GM21515 (cell line): ENCODE data around the gene PRKCQ.
"Not testable (repeated sequence)": the region's sequence is repeated elsewhere in the genome, so short reads cannot be mapped to it uniquely, and the experiment has no call there.

Experiments
- ATAC-seq: cut with Tn5 transposase; IDR thresholded peaks from one replicate; pipeline ENCODE4 v1.9.1; 2021; ENCODE audit not compliant: unreplicated experiment

The PRKCQ gene

GRCh38 chr10:6463366-6463765 is 116.7 kb downstream of the PRKCQ start:
- no peak for ATAC-seq

- ATAC-seq = no peak
Observed at GRCh38 chr10:6461961-6462360, 118.1 kb downstream of the PRKCQ start.

GRCh38 chr10:6460861-6461409 is 119.1 kb downstream of the PRKCQ start:
- no peak for ATAC-seq

- no peak for ATAC-seq
Observed at GRCh38 chr10:6458814-6459213, 121.3 kb downstream of the PRKCQ start.

GRCh38 chr10:6457376-6457775 is 122.7 kb downstream of the PRKCQ start:
- no peak for ATAC-seq

GRCh38 chr10:6456067-6456466 is 124.0 kb downstream of the PRKCQ start:
- ATAC-seq = no peak

GRCh38 chr10:6455592-6455991 is 124.5 kb downstream of the PRKCQ start:
- no peak for ATAC-seq

GRCh38 chr10:6446711-6447110 is 133.4 kb downstream of the PRKCQ start:
- ATAC-seq = no peak

- no peak for ATAC-seq
Observed at GRCh38 chr10:6445671-6446316, 134.3 kb downstream of the PRKCQ start.

GRCh38 chr10:6439875-6440274 is 140.2 kb downstream of the PRKCQ start:
- not testable (repeated sequence) for ATAC-seq

GRCh38 chr10:6431861-6432260 is 148.2 kb downstream of the PRKCQ start:
- no peak for ATAC-seq

- no peak for ATAC-seq
Observed at GRCh38 chr10:6431186-6431585, 148.9 kb downstream of the PRKCQ start.

- ATAC-seq = no peak
Observed at GRCh38 chr10:6430423-6430980, 149.6 kb downstream of the PRKCQ start.

GRCh38 chr10:6427357-6427959 is 152.6 kb downstream of the PRKCQ start:
- ATAC-seq = no peak

GRCh38 chr10:6426317-6426716 is 153.8 kb downstream of the PRKCQ start:
- ATAC-seq = no peak

- ATAC-seq = no peak
Observed at GRCh38 chr10:6423413-6424170, 156.5 kb downstream of the PRKCQ start.

- ATAC-seq = no peak
Observed at GRCh38 chr10:6423004-6423403, 157.1 kb downstream of the PRKCQ start.

GRCh38 chr10:6418613-6419216 is 161.4 kb downstream of the PRKCQ start:
- ATAC-seq = no peak

GRCh38 chr10:6418167-6418566 is 161.9 kb downstream of the PRKCQ start:
- no peak for ATAC-seq

GRCh38 chr10:6416892-6417512 is 163.1 kb downstream of the PRKCQ start:
- no peak for ATAC-seq

- ATAC-seq = no peak
Observed at GRCh38 chr10:6411436-6411835, 168.6 kb downstream of the PRKCQ start.
